Erythroblast (primary cell): ENCODE data around the gene MIS12.

ENCODE experiments used
- GATA1 ChIP-seq: IDR thresholded peaks from 2 replicates; pipeline ENCODE4 v1.6.1; 2011; ENCODE audit warnings: low read depth, mild to moderate bottlenecking, control low read depth, low read length, moderate library complexity
- POLR2A ChIP-seq: IDR thresholded peaks from 2 replicates; pipeline ENCODE4 v1.6.1; 2011; ENCODE audit warnings: mild to moderate bottlenecking, low read length

DNA sequence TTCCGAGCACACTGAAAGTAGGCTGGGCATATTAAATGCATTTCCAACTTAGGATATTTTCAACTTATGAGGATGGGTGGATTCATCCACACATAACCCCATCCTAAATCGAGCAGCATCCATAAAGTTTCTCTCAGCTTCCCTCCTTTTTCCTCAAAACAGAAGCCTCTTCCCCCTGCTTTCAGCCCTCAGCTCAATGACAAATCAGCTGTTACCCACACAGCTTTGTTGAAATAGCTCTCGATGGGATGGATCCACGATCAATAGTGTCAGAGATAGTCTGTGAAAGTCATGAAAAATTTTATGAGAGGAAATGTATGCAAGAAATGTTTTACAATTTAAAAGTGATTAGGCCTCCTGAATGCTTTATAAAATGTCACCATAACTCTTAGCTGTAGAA, 20.1 kb upstream of the MIS12 start:
- TF ChIP-seq POLR2A = no peak
- no peak for TF ChIP-seq GATA1
